ENCODE measurements around the gene KRTAP5-2.

DNA sequence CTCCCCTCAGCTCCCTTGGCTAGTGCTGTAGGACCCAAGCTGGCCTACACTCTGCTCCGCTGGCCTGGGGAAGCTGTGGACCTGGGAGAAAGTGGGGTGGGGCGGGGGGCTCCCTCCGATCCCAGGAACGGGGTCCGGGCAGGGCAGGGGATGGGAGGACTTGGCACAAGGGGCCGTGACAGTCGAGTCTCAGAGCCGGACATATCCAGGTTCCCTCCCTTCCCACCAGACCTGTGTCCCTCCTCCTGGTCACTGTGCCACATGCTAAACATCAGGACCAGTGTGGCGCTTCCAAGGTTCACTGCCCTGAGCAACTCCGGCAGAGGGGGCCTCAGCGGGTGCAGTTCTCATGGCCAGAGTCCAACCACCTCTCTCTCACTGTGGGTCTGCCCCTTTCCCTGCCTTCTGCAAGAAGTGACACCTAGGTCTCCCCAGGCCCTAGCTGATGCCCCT lies 28.1 kb downstream of the KRTAP5-2 start:
- TF ChIP-seq, protein P1, sequence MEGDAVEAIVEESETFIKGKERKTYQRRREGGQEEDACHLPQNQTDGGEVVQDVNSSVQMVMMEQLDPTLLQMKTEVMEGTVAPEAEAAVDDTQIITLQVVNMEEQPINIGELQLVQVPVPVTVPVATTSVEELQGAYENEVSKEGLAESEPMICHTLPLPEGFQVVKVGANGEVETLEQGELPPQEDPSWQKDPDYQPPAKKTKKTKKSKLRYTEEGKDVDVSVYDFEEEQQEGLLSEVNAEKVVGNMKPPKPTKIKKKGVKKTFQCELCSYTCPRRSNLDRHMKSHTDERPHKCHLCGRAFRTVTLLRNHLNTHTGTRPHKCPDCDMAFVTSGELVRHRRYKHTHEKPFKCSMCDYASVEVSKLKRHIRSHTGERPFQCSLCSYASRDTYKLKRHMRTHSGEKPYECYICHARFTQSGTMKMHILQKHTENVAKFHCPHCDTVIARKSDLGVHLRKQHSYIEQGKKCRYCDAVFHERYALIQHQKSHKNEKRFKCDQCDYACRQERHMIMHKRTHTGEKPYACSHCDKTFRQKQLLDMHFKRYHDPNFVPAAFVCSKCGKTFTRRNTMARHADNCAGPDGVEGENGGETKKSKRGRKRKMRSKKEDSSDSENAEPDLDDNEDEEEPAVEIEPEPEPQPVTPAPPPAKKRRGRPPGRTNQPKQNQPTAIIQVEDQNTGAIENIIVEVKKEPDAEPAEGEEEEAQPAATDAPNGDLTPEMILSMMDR (IDR thresholded peaks at IDR 0.05; ENCODE audit: low read length), result no peak
- TF ChIP-seq EZH2 (IDR thresholded peaks at IDR 0.05; ENCODE audit: borderline replicate concordance, low read length), result no peak

All from OCI-LY1 (cell line).